Measurements from ENCODE around the gene FOSL2. TPM values are rescaled to one million over a fixed set of nuclear protein-coding genes. Genes with fewer than 3 reads are reported as not detected.
"Not testable (repeated sequence)": the region's sequence is repeated elsewhere in the genome, so short reads cannot be mapped to it uniquely, and the experiment has no call there.

Gene FOSL2
- total RNA-seq, 1 donor from 2014 or later, result 77.1 TPM

DNA sequence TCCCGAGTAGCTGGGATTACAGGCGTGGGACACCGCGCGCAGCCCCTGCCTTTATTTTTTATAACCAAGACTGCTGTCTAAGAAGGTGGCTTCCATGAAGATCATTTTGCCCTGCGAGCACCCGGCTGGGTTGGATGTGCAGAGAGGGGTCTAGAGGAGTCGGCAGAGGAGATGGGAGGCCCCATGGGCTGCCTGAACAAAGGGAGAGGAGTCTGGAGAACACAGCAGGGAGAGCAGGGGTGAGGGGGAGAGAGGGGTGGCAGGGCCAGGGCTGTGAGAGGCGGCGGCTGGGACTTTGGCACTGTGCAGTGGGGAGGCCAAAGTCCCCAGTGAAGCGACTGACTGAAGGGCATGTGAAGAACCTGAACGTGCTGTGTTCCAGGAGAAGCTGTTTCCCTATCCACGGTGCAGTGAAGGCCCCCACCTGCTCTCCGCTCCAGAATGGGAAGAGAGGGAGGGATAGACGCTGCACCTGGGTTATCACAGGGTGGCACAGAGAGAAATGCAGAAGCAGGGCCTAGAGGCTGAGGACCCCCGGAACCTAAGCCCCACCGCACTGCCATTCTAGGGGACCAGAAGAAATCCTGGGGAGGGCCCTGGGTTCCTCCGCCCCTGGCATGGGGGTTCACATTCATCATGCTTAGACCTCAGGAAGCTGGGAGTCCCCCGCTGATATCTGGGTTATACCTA lies 24.8 kb upstream of the FOSL2 start:
- H3K27me3 ChIP-seq (ENCODE audit: control insufficient read depth, insufficient read depth, low read length), result no peaks in the 10 kb centered on the region
- no peaks in the 10 kb centered on the region for H3K36me3 ChIP-seq (ENCODE audit: control insufficient read depth, insufficient read depth, low read length)
- FAIRE-seq (no peak), DNase-seq (ENCODE audit: low read depth) (no peak)
- H3K4me3 ChIP-seq (ENCODE audit: low read depth, low read length), result no peak overlapping the region
- TF ChIP-seq, protein P1, sequence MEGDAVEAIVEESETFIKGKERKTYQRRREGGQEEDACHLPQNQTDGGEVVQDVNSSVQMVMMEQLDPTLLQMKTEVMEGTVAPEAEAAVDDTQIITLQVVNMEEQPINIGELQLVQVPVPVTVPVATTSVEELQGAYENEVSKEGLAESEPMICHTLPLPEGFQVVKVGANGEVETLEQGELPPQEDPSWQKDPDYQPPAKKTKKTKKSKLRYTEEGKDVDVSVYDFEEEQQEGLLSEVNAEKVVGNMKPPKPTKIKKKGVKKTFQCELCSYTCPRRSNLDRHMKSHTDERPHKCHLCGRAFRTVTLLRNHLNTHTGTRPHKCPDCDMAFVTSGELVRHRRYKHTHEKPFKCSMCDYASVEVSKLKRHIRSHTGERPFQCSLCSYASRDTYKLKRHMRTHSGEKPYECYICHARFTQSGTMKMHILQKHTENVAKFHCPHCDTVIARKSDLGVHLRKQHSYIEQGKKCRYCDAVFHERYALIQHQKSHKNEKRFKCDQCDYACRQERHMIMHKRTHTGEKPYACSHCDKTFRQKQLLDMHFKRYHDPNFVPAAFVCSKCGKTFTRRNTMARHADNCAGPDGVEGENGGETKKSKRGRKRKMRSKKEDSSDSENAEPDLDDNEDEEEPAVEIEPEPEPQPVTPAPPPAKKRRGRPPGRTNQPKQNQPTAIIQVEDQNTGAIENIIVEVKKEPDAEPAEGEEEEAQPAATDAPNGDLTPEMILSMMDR (IDR thresholded peaks at IDR 0.05; ENCODE audit: insufficient read depth, low read length, severe bottlenecking), result no peak

DNA sequence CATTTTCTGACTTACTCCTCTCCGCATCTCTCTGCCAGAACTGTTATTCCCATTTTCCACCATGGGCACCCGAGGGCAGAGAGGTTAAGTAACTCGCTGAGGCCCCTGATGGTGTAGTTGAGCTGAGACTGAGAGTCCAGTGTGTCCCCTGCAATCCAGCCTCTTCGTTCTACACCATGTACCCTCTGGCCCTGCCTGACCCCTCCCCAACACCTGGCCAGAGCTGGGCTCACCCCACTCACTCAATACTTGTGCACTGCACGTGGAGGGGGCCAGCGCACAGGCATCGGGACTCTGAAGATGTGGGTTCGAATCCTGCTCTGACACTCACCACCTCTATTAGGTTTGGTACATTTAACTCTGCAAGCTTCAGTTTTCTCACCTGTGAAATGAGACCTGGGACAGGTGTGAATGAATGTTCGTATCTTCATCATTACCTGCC lies 24.3 kb upstream of the FOSL2 start:
- no peak for DNase-seq (ENCODE audit: low read depth)
- H3K4me3 ChIP-seq (ENCODE audit: low read depth, low read length), result no peak overlapping the region
- H3K27me3 ChIP-seq (ENCODE audit: control insufficient read depth, insufficient read depth, low read length), result no peaks in the 10 kb centered on the region
- TF ChIP-seq, protein P1 (IDR thresholded peaks at IDR 0.05; ENCODE audit: insufficient read depth, low read length, severe bottlenecking), result no peak
- no peak for FAIRE-seq
- no peaks in the 10 kb centered on the region for H3K36me3 ChIP-seq (ENCODE audit: control insufficient read depth, insufficient read depth, low read length)

DNA sequence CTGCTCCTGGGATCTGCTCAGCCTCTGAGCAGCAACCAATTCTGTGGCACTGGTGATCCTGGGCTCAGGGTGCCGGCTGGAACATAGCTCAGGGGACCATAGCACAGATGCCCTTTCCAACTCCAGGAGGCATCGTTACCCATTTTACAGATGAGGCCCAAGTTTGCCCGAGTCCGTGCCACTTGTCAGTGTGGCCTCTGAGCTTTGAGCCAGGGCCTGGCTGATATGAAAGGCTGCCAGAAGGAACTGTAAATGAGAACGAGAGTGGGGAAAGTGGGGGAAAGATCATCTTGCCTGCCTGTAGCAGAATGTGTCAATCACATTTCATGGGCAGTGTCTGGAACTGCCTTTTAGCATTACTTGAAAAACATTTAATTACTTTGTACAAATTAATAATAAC lies 23.3 kb upstream of the FOSL2 start:
- FAIRE-seq (no peak), DNase-seq (ENCODE audit: low read depth) (no peak)
- H3K36me3 ChIP-seq (ENCODE audit: control insufficient read depth, insufficient read depth, low read length), result no peaks in the 10 kb centered on the region
- no peak overlapping the region for H3K4me3 ChIP-seq (ENCODE audit: low read depth, low read length)
- no peaks in the 10 kb centered on the region for H3K27me3 ChIP-seq (ENCODE audit: control insufficient read depth, insufficient read depth, low read length)
- TF ChIP-seq, protein P1 (IDR thresholded peaks at IDR 0.05; ENCODE audit: insufficient read depth, low read length, severe bottlenecking), result no peak

DNA sequence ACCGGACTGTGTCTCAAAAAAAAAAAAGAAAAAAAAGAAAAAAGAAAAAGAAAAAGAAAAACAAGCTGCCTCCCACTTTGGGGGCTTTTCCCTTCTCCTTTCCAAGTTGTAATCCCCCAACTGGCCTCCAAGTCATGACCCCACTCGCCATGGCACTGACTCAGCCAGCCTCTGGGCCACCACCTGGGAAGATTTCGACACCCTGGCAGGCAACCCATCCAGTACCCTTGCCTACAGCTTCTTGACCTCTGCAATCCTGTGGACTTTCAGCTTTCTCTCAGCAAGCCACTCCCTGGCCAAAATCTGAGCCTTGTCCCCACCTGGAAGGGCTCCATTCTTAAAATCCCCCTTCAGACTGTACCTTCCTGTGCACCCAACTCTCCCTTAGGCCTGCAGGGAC lies 22.3 kb upstream of the FOSL2 start:
- Histone ChIP-seq H3K27me3 (ENCODE audit: control insufficient read depth, insufficient read depth, low read length) (no peaks in the 10 kb centered on the region), H3K36me3 (ENCODE audit: control insufficient read depth, insufficient read depth, low read length) (no peaks in the 10 kb centered on the region), H3K4me3 (ENCODE audit: low read depth, low read length) (no peak overlapping the region)
- DNase-seq (ENCODE audit: low read depth) (peak; percentile 32), FAIRE-seq (no peak)
- TF ChIP-seq, protein P1 (IDR thresholded peaks at IDR 0.05; ENCODE audit: insufficient read depth, low read length, severe bottlenecking), result no peak

DNA sequence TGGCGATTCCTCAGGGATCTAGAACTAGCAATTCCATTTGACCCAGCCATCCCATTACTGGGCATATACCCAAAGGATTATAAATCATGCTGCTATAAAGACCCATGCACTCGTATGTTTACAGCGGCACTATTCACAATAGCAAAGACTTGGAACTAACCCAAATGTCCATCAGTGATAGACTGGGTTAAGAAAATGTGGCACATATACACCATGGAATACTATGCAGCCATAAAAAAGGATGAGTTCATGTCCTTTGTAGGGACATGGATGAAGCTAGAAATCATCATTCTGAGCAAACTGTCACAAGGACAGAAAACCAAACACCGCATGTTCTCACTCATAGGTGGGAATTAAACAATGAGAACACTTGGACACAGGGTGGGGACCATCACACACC lies 20.9 kb upstream of the FOSL2 start:
- not testable (repeated sequence) for H3K36me3 ChIP-seq (ENCODE audit: control insufficient read depth, insufficient read depth, low read length); FAIRE-seq; H3K27me3 ChIP-seq (ENCODE audit: control insufficient read depth, insufficient read depth, low read length); DNase-seq (ENCODE audit: low read depth); H3K4me3 ChIP-seq (ENCODE audit: low read depth, low read length)

DNA sequence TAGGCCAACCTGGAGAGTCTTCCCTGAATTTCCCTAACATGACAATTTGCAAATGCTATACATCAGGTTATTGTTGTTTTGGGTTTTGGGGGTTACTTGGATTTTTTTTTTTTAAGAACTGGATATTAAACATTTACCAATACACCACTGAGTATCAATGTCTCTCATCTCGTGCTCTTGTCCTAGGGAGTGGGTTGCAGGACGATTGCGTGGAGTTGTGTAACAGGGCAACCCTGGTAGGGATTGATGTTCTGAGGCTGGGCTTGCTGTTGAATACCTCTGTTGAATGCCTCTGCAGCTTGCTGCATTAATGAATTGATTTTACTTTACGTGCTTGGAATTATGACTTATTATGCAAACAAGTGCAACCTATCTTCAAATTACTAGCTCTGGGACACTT lies 18.8 kb upstream of the FOSL2 start:
- TF ChIP-seq, protein P1 (IDR thresholded peaks at IDR 0.05; ENCODE audit: insufficient read depth, low read length, severe bottlenecking), result no peak
- FAIRE-seq (no peak), DNase-seq (ENCODE audit: low read depth) (no peak)
- H3K36me3 ChIP-seq (ENCODE audit: control insufficient read depth, insufficient read depth, low read length), result no peaks in the 10 kb centered on the region
- H3K4me3 ChIP-seq (ENCODE audit: low read depth, low read length), result no peak overlapping the region
- no peaks in the 10 kb centered on the region for H3K27me3 ChIP-seq (ENCODE audit: control insufficient read depth, insufficient read depth, low read length)

Measured in bronchial epithelial cell (primary cell).